ENCODE data around the gene TDRD7.

The TDRD7 gene, protein sequence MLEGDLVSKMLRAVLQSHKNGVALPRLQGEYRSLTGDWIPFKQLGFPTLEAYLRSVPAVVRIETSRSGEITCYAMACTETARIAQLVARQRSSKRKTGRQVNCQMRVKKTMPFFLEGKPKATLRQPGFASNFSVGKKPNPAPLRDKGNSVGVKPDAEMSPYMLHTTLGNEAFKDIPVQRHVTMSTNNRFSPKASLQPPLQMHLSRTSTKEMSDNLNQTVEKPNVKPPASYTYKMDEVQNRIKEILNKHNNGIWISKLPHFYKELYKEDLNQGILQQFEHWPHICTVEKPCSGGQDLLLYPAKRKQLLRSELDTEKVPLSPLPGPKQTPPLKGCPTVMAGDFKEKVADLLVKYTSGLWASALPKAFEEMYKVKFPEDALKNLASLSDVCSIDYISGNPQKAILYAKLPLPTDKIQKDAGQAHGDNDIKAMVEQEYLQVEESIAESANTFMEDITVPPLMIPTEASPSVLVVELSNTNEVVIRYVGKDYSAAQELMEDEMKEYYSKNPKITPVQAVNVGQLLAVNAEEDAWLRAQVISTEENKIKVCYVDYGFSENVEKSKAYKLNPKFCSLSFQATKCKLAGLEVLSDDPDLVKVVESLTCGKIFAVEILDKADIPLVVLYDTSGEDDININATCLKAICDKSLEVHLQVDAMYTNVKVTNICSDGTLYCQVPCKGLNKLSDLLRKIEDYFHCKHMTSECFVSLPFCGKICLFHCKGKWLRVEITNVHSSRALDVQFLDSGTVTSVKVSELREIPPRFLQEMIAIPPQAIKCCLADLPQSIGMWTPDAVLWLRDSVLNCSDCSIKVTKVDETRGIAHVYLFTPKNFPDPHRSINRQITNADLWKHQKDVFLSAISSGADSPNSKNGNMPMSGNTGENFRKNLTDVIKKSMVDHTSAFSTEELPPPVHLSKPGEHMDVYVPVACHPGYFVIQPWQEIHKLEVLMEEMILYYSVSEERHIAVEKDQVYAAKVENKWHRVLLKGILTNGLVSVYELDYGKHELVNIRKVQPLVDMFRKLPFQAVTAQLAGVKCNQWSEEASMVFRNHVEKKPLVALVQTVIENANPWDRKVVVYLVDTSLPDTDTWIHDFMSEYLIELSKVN

DNA sequence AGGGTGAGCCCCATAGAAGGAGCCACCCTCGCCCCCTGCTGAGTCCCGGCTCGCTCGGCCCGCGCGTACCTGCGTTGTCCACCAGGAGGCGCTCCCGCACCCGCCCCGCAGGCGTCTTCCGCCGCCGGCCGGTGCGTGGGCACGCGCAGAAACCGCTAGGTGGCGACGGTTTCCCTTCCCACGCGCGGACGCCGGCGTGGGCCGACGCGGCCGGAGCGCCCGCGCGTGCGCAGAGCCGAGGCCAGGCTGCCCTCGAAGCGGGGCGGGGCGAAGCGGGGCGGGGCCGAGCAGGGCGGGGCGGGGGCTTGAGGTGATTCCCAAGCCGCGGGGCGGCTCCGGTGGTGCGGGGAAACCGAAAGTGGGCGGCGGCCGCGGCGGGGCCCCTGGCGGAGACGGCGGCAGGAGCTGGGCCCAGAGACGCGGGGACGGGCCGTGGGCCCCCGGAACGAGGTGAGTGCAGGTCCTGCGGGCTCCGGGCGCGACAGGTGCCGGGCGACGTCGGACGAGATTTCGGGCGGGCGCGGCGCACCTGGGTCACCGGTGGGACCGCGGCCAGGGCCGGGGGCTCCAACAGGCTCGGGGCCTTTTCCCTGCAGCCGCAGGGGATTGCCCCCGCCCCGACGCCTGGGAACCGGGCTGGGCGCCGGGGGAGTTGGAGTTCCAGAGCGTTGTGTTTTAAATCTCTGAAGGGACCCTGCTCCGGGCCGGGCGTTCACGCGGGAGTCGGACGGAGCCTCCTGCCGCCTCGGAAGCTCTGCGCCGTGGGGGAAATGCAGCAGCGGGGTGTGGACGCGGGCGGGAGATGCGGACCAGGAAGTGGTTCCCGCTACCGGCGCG lies at the start of gene TDRD7:
TSS of gene TDRD7 (plus strand) at position 308 of the 837 bp plus-strand sequence. CDS start 16,370 bp downstream, outside the sequence.
- H3K9me3 Mint-ChIP-seq (ENCODE audit: low read depth), result no peaks in the 10 kb centered on the region
- peaks cover 8% of the 10 kb centered on the region for H3K27me3 Mint-ChIP-seq
- peaks cover 28% of the 10 kb centered on the region for H3K4me1 Mint-ChIP-seq (ENCODE audit: low read depth)
- peak within 1 kb of the TSS; percentile 80 for H3K27ac Mint-ChIP-seq
- no peaks in the 10 kb centered on the region for H3K36me3 Mint-ChIP-seq
- H3K4me3 Mint-ChIP-seq, result peak within 1 kb of the TSS; percentile 90

DNA sequence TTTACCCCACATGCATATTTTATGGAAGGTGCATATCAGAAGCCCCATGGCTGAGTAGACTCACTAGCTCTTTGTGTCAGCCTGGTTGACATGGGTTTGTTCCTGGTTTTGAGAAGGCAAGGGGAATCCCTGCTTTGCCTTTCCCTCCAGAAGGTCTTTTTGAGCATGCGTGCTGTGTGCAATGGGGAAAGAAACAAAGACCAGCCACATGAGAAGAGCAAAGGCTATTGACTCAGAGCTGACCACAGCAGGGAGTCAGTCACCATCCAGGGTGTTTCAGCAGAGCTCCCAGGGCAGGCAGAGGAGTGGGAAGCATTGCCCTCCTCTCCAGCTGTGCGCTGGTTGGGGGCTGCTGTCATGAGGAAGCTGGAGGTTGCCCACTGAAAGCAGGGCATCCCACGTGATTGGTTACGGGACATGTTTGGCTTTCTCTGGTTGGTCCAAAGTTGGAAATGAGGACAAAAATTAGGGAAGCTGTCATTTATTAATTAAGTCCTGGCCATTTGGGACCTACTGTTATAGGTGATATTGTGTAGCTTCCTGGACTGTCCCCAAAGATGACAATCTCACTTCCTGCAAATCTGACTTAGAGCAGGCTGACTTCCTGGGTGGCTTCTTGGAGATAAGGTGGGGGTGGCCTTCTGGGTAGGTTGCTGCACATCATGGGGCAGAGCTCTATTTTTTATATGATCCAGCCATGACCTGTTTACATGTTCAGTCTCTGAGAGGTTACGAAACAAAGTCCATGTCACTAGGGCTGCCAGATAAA lies 48.9 kb upstream of the TDRD7 start:
- no peak overlapping the region for H3K27ac Mint-ChIP-seq
- H3K4me1 Mint-ChIP-seq (ENCODE audit: low read depth), result no peaks in the 10 kb centered on the region
- no peaks in the 10 kb centered on the region for H3K9me3 Mint-ChIP-seq (ENCODE audit: low read depth)
- no peak overlapping the region for H3K4me3 Mint-ChIP-seq
- H3K27me3 Mint-ChIP-seq, result no peaks in the 10 kb centered on the region
- H3K36me3 Mint-ChIP-seq, result peaks cover 12% of the 10 kb centered on the region

DNA sequence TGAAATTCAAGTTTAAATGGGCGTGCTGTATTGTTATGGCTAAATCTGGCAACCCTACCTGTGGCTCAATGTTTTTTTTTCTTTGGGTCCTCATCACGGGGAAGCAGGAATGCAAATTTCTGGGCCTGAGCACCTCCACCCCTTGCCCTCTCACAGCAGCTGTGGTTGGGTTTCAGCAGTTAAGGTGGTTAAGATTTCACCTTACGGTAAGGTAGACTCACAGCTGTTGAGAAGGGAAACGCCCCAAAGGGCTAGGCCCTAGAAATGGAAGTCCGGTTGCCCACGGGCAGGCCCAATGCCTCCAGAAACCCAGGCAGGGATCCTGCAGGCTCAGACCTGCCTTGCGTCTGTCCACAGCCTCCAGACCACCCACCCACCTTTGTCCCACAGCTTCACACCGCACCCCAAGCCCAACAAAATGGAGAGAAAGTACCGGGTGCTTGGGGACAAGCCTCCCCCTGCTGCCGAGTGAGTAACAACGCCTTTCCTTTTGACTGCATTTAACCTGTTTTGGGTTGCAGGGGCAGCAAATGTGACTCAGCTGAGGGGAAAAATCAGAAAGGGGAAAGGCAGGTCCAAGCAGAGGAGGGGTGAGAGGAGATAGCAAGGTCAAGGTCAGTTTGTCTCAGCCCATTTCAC lies 48.1 kb upstream of the TDRD7 start:
- H3K9me3 Mint-ChIP-seq (ENCODE audit: low read depth), result peaks cover 4% of the 10 kb centered on the region

DNA sequence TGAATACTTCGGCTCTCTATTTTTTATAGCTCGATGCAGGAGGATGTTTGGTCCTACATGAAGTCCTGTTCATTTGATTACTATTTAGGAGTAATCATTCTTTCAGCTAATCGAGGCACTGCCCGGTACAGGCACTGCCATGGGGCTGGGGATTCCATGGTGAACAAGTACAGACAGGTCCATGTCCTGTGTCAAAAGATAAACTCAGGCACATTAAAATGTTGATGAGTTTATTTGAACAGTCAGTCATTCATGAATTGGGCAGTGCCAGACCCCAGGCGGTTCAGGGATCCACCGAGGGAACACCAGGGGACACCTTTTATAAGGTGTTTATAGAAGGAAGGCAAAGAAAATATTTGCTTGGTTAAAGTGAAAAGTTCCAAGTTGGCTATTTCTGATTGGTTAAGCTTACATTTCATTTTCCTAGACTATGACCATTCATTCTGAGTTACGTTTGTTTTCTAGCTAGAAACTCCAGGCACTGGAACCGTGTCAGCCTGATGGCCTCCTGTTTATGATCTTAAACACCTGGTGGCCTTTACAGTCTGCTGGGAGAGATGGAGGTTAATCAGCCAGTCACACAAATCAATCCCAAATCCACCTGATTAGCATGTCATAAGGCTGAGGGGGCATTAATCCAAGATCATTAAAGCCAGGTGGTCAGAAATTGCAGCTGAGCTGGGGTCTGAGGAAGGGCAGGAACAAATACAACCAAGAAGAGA lies 47.0 kb upstream of the TDRD7 start:
- H3K4me3 Mint-ChIP-seq, result no peak overlapping the region
- H3K9me3 Mint-ChIP-seq (ENCODE audit: low read depth), result peaks cover 8% of the 10 kb centered on the region
- H3K27me3 Mint-ChIP-seq, result no peaks in the 10 kb centered on the region
- no peak overlapping the region for H3K27ac Mint-ChIP-seq
- H3K36me3 Mint-ChIP-seq, result peaks cover 27% of the 10 kb centered on the region
- no peaks in the 10 kb centered on the region for H3K4me1 Mint-ChIP-seq (ENCODE audit: low read depth)

More for the DNA sequence above, 48.1 kb upstream of the TDRD7 start:
- H3K4me3 Mint-ChIP-seq, result no peak overlapping the region
- H3K27me3 Mint-ChIP-seq, result no peaks in the 10 kb centered on the region
- H3K27ac Mint-ChIP-seq, result no peak overlapping the region
- no peaks in the 10 kb centered on the region for H3K4me1 Mint-ChIP-seq (ENCODE audit: low read depth)
- peaks cover 19% of the 10 kb centered on the region for H3K36me3 Mint-ChIP-seq

DNA sequence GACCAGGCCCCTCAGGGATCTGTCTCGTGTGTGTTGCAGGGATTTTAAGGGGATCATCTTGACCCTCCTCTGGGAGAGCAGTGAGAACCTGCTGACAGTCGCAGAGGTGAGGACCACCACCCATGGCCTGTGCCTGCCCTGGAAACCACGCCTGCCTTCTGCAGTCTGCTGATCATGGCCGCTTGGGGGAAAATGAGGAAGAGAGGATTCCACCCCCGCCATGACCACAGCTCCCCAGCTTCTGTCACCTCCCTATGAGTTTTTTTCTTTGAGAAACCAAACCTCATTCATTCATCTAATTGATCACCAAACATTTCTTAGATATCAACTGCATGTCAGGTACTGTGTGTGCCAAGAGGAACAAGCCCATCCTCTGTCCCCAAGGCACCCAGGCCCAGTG lies 46.3 kb upstream of the TDRD7 start:
- H3K4me1 Mint-ChIP-seq (ENCODE audit: low read depth), result no peaks in the 10 kb centered on the region
- peaks cover 8% of the 10 kb centered on the region for H3K9me3 Mint-ChIP-seq (ENCODE audit: low read depth)
- no peaks in the 10 kb centered on the region for H3K27me3 Mint-ChIP-seq
- H3K4me3 Mint-ChIP-seq, result no peak overlapping the region
- H3K27ac Mint-ChIP-seq, result no peak overlapping the region
- H3K36me3 Mint-ChIP-seq, result peaks cover 28% of the 10 kb centered on the region

DNA sequence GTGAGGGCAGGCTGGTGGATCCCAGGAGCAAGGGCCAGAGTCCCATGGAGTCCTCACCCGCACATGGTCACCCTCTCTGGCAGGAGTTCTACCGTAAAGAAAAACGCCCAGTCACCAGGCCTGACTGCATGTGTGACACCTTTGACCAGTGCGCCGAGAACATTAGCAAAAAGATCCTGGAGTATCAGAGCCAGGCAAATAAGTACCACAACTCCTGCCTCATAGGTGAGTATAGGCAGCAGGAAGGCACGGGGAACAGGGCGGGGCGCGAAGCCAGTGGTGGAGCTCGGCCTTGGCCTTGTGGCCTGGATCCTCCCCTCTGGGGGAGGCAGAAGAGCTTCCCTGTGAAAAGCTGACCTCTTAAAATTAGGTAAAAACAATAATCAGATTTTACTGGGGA lies 45.4 kb upstream of the TDRD7 start:
- Mint-ChIP-seq H3K27me3 (no peaks in the 10 kb centered on the region), H3K4me3 (no peak overlapping the region), H3K9me3 (ENCODE audit: low read depth) (peaks cover 8% of the 10 kb centered on the region), H3K36me3 (peaks cover 31% of the 10 kb centered on the region), H3K4me1 (ENCODE audit: low read depth) (no peaks in the 10 kb centered on the region), H3K27ac (no peak overlapping the region)

DNA sequence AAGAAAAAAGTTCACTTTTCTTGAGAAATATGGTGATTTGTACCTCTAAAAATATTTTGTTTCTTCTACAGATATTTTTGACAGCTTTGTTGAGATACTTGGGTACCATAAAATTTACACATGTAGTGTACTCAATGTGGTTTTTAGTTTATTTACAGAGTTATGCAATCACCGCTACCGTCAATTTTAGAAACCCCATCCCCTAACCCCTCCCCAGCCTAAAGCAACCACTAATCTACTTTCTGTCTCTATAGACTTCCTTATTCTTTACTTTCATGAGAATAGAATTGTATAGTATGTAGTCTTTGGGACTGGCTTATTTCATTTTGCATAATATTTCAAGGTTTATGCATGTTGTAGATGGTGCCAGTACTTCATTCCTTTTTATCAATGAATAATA lies 45.0 kb upstream of the TDRD7 start:
- Mint-ChIP-seq H3K27ac (no peak overlapping the region), H3K27me3 (no peaks in the 10 kb centered on the region), H3K36me3 (peaks cover 33% of the 10 kb centered on the region), H3K9me3 (ENCODE audit: low read depth) (peaks cover 8% of the 10 kb centered on the region), H3K4me3 (no peak overlapping the region), H3K4me1 (ENCODE audit: low read depth) (no peaks in the 10 kb centered on the region)

DNA sequence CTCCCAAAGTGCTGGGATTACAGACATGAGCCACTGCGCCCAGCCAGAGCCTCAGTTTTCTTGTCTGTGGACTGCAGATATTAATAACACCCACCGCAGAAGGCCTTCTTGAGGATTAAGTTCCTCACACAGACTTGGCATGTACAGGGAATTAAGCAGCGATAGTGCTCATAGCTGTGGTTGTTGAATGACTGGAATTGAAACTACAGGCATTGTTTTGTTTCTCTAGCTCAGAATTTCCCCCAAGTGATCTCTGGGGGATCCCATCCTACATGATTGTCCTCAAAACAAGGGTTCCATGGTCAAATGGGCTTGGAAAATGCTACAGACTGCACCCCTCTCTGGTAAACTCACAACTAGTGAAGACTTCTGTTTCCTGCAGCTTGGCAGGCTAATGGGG lies 44.2 kb upstream of the TDRD7 start:
- H3K4me3 Mint-ChIP-seq, result no peak overlapping the region
- H3K36me3 Mint-ChIP-seq, result peaks cover 35% of the 10 kb centered on the region
- no peaks in the 10 kb centered on the region for H3K27me3 Mint-ChIP-seq
- H3K27ac Mint-ChIP-seq, result no peak overlapping the region
- no peaks in the 10 kb centered on the region for H3K4me1 Mint-ChIP-seq (ENCODE audit: low read depth)
- H3K9me3 Mint-ChIP-seq (ENCODE audit: low read depth), result peaks cover 8% of the 10 kb centered on the region

DNA sequence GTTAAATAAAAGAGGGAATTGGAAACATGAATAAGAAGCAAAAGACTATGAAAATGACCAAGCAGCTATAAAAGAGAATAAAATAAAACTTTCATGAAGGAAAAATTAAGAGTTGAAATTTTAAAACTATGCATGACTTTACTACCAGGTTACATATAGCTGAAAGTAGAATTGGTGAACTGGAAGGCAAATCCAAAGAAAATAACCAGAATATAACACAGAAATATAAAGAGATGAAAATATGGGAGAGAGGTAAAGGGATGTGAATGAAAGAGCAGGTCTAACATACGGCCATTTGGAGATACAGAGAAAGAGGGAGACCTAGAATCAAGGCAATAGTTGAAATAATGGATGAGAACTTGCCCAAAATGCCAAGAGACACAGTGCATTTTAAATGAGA lies 42.9 kb upstream of the TDRD7 start:
- Mint-ChIP-seq H3K9me3 (ENCODE audit: low read depth) (peaks cover 8% of the 10 kb centered on the region), H3K27me3 (no peaks in the 10 kb centered on the region), H3K36me3 (peaks cover 35% of the 10 kb centered on the region), H3K4me1 (ENCODE audit: low read depth) (no peaks in the 10 kb centered on the region), H3K4me3 (no peak overlapping the region), H3K27ac (no peak overlapping the region)

DNA sequence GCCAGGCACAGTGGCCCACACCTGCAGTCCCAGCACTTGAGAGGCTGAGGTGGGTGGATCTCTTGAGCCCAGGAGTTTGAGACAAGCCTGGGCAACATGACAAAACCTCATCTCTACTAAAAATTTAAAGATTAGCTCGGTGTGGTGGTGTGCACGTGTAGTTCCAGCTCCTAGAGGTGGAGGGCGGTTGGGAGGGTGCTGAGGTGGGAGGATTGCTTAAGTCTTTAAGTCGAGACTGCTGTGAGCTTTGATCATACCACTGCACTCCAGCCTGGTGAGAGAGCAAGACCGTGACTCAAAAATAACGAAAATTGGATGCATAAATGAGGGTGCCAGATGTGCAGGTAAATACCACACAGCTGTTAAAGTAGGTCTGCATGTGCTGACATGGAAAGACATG lies 39.3 kb upstream of the TDRD7 start:
- H3K36me3 Mint-ChIP-seq, result peaks cover 31% of the 10 kb centered on the region
- peaks cover 8% of the 10 kb centered on the region for H3K9me3 Mint-ChIP-seq (ENCODE audit: low read depth)
- H3K4me1 Mint-ChIP-seq (ENCODE audit: low read depth), result no peaks in the 10 kb centered on the region
- H3K27me3 Mint-ChIP-seq, result no peaks in the 10 kb centered on the region
- H3K4me3 Mint-ChIP-seq, result no peak overlapping the region
- H3K27ac Mint-ChIP-seq, result no peak overlapping the region

DNA sequence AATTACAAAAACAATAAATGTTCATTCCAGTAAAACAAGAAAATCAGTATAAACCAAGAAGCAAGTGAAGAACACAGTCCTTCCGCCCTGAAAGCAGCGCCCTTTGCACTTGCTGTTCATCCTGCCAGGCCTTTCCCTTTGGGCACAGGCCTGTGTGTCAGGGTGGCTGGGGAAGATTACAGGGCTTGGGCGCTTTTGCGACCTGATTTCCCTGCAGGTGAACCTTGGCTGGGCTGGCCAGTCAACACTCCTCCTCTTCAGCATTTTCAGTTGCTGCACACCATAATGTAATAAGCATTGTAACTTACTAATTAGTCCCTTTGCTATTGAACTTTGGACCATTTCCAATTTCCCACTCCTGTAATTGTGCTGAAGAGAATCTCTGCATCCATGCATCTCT lies 38.6 kb upstream of the TDRD7 start:
- peaks cover 8% of the 10 kb centered on the region for H3K9me3 Mint-ChIP-seq (ENCODE audit: low read depth)
- no peak overlapping the region for H3K4me3 Mint-ChIP-seq
- no peak overlapping the region for H3K27ac Mint-ChIP-seq
- no peaks in the 10 kb centered on the region for H3K27me3 Mint-ChIP-seq
- no peaks in the 10 kb centered on the region for H3K4me1 Mint-ChIP-seq (ENCODE audit: low read depth)
- H3K36me3 Mint-ChIP-seq, result peaks cover 28% of the 10 kb centered on the region

DNA sequence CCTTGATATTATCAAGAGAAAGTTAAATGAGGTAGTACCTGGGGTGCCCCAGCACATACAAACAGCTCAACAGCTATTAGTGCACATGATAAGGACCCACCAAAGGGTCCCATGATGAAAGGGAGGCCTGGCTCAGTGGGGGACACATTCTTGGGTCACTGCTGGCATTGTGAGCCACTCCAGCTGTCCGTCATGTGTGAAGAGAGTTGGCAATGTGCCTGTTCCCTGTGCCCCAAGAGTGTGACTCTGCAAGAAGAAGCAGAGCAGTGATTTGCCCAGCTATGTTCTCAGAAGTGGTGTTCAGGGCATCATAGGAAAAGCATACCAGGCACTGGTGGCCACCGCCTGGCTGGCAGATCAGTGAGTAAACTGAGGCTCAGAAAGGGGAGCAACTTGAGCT lies 37.1 kb upstream of the TDRD7 start:
- no peaks in the 10 kb centered on the region for H3K27me3 Mint-ChIP-seq
- H3K9me3 Mint-ChIP-seq (ENCODE audit: low read depth), result no peaks in the 10 kb centered on the region
- no peak overlapping the region for H3K4me3 Mint-ChIP-seq
- H3K4me1 Mint-ChIP-seq (ENCODE audit: low read depth), result no peaks in the 10 kb centered on the region
- peaks cover 17% of the 10 kb centered on the region for H3K36me3 Mint-ChIP-seq
- no peak overlapping the region for H3K27ac Mint-ChIP-seq

DNA sequence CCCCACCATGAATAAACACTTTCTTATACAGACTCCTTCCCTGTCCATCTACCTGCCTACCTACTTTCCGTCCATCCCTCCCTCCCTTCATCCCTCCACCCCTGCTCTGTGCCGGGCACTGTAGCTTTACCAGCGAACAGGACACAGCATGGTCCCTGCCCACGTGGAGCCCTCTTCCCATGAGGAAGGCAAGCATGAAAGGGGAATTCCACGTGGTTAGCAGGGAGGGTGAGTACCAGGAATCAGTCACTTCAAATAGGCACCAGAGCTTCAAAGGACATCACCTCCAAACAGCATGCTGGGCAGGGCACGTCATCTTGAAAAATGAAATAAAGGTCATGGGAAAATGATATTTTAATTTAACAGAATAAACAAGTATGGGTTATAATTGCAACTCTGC lies 35.0 kb upstream of the TDRD7 start:
- no peaks in the 10 kb centered on the region for H3K4me1 Mint-ChIP-seq (ENCODE audit: low read depth)
- no peaks in the 10 kb centered on the region for H3K27me3 Mint-ChIP-seq
- peaks cover 10% of the 10 kb centered on the region for H3K36me3 Mint-ChIP-seq
- no peaks in the 10 kb centered on the region for H3K9me3 Mint-ChIP-seq (ENCODE audit: low read depth)
- no peak overlapping the region for H3K4me3 Mint-ChIP-seq
- H3K27ac Mint-ChIP-seq, result no peak overlapping the region
